Measurements from ENCODE around the gene GUCY2F. TPM values are rescaled to one million over a fixed set of nuclear protein-coding genes. Genes with fewer than 3 reads are reported as not detected.

GUCY2F gene
- total RNA-seq, 2 experiments from 2014 or later, result not detected

DNA sequence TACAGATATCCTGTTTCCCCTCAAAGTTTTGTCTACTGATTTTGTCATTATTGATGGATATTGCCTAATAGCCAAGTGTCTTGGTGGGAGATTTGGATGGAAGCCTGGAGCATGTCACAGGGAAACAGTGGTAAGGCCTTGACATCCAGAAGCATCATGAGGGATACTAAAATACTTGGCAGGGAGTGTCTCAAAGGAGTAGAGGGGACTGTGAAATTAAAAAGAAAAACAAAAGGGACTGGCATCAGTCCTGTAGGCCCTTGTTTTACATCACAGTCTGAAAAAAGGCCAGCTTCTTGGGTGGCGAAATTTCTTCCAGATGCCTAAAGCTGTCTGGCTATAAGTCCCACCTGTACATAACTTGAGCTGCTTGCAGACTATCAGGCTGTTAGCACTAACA is 83.8 kb downstream of the GUCY2F start:
- Histone ChIP-seq H3K4me1 (ENCODE audit: insufficient read depth, low read length) (no peaks in the 10 kb centered on the region), H3K9me3 (ENCODE audit: control insufficient read depth in 1 of 2, insufficient read depth in 1 of 2, low read length in 2 of 2) (no peaks in the 10 kb centered on the region), H3K36me3 (ENCODE audit: insufficient read depth, low read length) (no peaks in the 10 kb centered on the region), H3K27ac (ENCODE audit: low read depth in 1 of 2, low read length in 2 of 2) (no peak overlapping the region), H3K27me3 (ENCODE audit: control insufficient read depth in 1 of 2, insufficient read depth in 2 of 2, low read length in 2 of 2) (no peaks in the 10 kb centered on the region), H3K4me3 (ENCODE audit: low read length) (no peak overlapping the region)
- no peak for ATAC-seq (ENCODE audit: poor library complexity)
- Mint-ChIP-seq H3K4me3 (no peak overlapping the region), H3K9me3 (no peaks in the 10 kb centered on the region), H3K27me3 (no peaks in the 10 kb centered on the region), H3K4me1 (ENCODE audit: low read depth) (no peaks in the 10 kb centered on the region), H3K36me3 (ENCODE audit: low read depth) (no peaks in the 10 kb centered on the region), H3K27ac (no peak overlapping the region)
- intact Hi-C loops (cut with DNase I, micrococcal nuclease), result no loop called here
- DNase-seq, result no peak
- ChIA-PET POLR2A (no interaction called here), CTCF (no interaction called here)
- TF ChIP-seq, protein P1, sequence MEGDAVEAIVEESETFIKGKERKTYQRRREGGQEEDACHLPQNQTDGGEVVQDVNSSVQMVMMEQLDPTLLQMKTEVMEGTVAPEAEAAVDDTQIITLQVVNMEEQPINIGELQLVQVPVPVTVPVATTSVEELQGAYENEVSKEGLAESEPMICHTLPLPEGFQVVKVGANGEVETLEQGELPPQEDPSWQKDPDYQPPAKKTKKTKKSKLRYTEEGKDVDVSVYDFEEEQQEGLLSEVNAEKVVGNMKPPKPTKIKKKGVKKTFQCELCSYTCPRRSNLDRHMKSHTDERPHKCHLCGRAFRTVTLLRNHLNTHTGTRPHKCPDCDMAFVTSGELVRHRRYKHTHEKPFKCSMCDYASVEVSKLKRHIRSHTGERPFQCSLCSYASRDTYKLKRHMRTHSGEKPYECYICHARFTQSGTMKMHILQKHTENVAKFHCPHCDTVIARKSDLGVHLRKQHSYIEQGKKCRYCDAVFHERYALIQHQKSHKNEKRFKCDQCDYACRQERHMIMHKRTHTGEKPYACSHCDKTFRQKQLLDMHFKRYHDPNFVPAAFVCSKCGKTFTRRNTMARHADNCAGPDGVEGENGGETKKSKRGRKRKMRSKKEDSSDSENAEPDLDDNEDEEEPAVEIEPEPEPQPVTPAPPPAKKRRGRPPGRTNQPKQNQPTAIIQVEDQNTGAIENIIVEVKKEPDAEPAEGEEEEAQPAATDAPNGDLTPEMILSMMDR (IDR thresholded peaks at IDR 0.05), result no peak

DNA sequence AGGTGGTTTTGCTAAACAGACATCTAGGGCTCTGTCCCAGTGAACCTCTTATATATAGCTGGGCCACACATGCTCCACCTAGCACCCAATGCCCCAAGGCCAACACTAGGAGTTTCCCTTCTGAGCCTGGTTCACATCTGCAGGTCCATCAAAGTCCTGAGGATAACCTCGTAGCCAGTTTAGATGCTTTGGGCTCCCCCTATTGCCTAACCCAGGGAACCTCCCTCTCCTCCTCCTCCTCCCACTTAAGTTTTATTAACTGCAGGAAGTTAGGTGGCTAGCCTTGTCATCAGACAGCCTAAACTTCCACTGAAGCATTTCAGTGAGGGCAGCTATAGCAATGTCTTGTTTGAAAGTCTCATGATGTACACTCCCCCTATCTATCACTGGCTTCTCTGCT is 88.0 kb downstream of the GUCY2F start:
- no peaks in the 10 kb centered on the region for H3K27me3 ChIP-seq (ENCODE audit: control insufficient read depth in 1 of 2, insufficient read depth in 2 of 2, low read length in 2 of 2)
- H3K27me3 Mint-ChIP-seq, result no peaks in the 10 kb centered on the region
- H3K27ac ChIP-seq (ENCODE audit: low read depth in 1 of 2, low read length in 2 of 2), result no peak overlapping the region
- ChIA-PET CTCF (no interaction called here), POLR2A (no interaction called here)
- no peaks in the 10 kb centered on the region for H3K9me3 Mint-ChIP-seq
- TF ChIP-seq, protein P1 (IDR thresholded peaks at IDR 0.05), result no peak
- intact Hi-C loops (cut with DNase I, micrococcal nuclease), result no loop called here
- no peaks in the 10 kb centered on the region for H3K9me3 ChIP-seq (ENCODE audit: control insufficient read depth in 1 of 2, insufficient read depth in 1 of 2, low read length in 2 of 2)
- H3K4me1 Mint-ChIP-seq (ENCODE audit: low read depth), result no peaks in the 10 kb centered on the region
- no peaks in the 10 kb centered on the region for H3K36me3 Mint-ChIP-seq (ENCODE audit: low read depth)
- ATAC-seq (ENCODE audit: poor library complexity) (no peak), DNase-seq (no peak)
- H3K27ac Mint-ChIP-seq, result no peak overlapping the region
- no peak overlapping the region for H3K4me3 ChIP-seq (ENCODE audit: low read length)
- H3K4me3 Mint-ChIP-seq, result no peak overlapping the region
- H3K36me3 ChIP-seq (ENCODE audit: insufficient read depth, low read length), result no peaks in the 10 kb centered on the region
- no peaks in the 10 kb centered on the region for H3K4me1 ChIP-seq (ENCODE audit: insufficient read depth, low read length)

DNA sequence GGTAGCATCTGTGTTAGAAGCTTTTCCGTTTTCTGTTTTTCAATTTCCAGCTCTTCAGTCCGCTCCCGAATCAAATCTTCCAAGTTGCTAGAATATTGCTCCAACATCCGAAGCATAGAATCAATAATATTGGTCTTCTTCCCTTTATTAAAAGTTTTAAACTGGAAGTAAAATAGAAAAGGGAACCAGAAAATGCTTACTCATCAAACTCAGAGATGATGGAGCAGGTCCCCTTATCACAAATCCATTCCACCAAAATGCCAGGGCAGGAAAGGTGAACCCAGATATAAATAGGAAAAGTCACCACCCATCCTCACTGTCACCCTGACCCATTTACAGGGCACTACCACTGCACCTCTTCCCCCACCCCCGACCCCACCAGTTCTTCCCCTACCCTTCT is 89.0 kb downstream of the GUCY2F start:
- H3K4me1 Mint-ChIP-seq (ENCODE audit: low read depth), result no peaks in the 10 kb centered on the region
- ChIA-PET POLR2A (no interaction called here), CTCF (no interaction called here)
- H3K27ac Mint-ChIP-seq, result no peak overlapping the region
- no peak for DNase-seq
- intact Hi-C loops (cut with DNase I, micrococcal nuclease), result no loop called here
- H3K36me3 Mint-ChIP-seq (ENCODE audit: low read depth), result no peaks in the 10 kb centered on the region
- no peaks in the 10 kb centered on the region for H3K9me3 ChIP-seq (ENCODE audit: control insufficient read depth in 1 of 2, insufficient read depth in 1 of 2, low read length in 2 of 2)
- H3K27ac ChIP-seq (ENCODE audit: low read depth in 1 of 2, low read length in 2 of 2), result no peak overlapping the region
- no peak overlapping the region for H3K4me3 ChIP-seq (ENCODE audit: low read length)
- H3K27me3 ChIP-seq (ENCODE audit: control insufficient read depth in 1 of 2, insufficient read depth in 2 of 2, low read length in 2 of 2), result no peaks in the 10 kb centered on the region
- H3K9me3 Mint-ChIP-seq, result no peaks in the 10 kb centered on the region
- H3K4me1 ChIP-seq (ENCODE audit: insufficient read depth, low read length), result no peaks in the 10 kb centered on the region
- H3K27me3 Mint-ChIP-seq, result no peaks in the 10 kb centered on the region
- H3K36me3 ChIP-seq (ENCODE audit: insufficient read depth, low read length), result no peaks in the 10 kb centered on the region
- no peak overlapping the region for H3K4me3 Mint-ChIP-seq
- TF ChIP-seq, protein P1 (IDR thresholded peaks at IDR 0.05), result no peak
- ATAC-seq (ENCODE audit: poor library complexity), result no peak

Data from CD4-positive, alpha-beta T cell (primary cell).